Activated CD4-positive, alpha-beta T cell treated with anti-CD3 and anti-CD28 coated beads, Interleukin-2, amount 50 U/mL, for 16 hours (primary cell): ENCODE data around the gene NT5C2.
"Not testable (repeated sequence)": the region's sequence is repeated elsewhere in the genome, so short reads cannot be mapped to it uniquely, and the experiment has no call there.

Experiments used
- DNase-seq: peaks from one replicate; pipeline ENCODE4 v3.0.0-alpha.2; 2020

The NT5C2 gene

DNA sequence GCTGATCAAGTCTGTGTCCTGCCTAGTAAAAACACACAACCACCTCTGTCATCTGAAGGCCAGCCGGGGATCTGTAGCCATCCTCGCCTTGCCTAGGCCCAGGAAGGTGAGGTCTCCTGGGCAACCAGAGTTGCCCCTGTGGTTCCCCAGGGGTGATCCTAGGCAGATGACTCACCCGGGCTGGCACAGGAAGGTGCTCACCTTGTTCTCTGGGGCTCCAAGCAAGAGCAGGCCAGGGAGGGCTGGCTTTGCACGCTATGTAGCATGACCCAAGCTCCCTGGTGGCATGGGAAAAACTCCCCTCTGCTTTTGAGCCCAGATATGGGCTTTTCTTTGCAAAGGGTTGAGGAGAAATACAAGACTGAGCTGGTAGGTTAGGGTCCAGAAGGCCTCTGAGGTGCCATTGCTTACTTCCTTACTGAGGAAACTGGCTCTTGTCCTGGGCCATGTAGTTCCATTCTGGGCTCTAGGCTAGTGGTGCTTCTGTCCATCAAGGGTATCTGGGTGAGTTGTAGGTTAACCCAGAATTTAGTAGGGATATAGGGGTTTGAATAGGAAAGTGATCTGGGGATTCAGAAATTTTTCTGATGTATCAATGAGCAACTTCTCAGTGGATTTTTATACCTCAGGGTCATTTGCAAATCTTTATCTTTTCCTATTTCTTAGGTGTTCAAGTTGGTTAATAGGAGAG is 112.0 kb downstream of the NT5C2 start:
- no peak for DNase-seq

GRCh38 chr10:103079946-103080345 is 113.1 kb downstream of the NT5C2 start:
- DNase-seq = no peak

GRCh38 chr10:103079100-103079499 is 114.0 kb downstream of the NT5C2 start:
- no peak for DNase-seq

GRCh38 chr10:103078676-103079075 is 114.4 kb downstream of the NT5C2 start:
- DNase-seq = no peak

DNA sequence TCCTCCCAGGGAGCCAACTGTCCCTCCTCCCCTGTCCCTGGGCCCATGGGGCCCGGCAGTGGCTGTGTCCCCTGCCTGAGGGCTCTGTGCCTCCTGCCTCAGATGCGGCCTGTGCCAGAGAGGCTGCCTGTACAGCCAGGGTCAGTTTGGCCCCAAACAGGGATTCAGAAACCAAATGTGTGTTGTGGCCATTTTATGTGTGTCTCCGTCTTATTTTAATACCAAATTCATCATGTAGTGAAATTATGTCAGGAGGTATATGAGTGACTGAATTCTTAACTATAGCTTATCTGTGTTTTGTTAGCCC is 114.8 kb downstream of the NT5C2 start:
- no peak for DNase-seq

- DNase-seq = no peak
Measured at GRCh38 chr10:103077491-103078308, 115.4 kb downstream of the NT5C2 start.

GRCh38 chr10:103077020-103077419 is 116.1 kb downstream of the NT5C2 start:
- no peak for DNase-seq

DNA sequence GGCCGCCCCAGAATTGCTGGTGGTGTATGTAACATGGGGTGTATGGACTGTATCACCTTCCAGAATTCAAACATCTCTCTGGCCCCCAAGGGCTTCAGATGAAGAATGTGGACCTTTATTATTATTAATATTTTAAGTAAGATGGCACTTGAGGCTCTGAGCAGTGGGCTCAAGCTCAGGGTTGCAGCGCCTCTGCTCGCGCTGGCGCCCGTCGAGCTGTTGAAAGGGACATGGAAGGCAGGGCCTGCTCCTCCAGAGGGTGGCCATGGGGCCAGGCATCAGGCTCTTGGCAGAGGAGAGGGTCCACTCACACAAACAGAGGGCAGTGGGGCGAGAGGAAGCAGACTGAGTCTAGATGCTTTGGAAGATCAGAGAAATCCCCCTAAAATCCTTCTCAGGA is 120.2 kb downstream of the NT5C2 start:
- no peak for DNase-seq

DNA sequence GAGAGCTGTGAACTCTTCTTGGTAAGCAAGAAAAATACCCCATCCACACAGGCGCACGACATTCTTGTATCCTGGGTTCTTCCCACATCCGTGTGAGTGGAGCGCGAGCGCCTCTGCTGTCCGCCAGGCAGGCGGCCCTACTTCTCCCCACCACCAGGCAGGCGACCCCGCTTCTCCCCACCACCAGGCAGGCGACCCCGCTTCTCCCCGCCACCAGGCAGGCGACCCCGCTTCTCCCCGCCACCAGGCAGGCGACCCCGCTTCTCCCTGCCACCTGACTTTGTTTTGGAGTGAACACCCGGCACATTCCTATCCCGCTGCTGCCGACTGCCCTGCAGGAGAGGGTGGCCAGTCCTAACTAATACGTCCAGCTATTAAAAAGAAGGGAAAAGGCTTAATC is 120.8 kb downstream of the NT5C2 start:
- DNase-seq = no peak

GRCh38 chr10:103069453-103070331 is 123.4 kb downstream of the NT5C2 start:
- DNase-seq = peak; percentile 62

DNA sequence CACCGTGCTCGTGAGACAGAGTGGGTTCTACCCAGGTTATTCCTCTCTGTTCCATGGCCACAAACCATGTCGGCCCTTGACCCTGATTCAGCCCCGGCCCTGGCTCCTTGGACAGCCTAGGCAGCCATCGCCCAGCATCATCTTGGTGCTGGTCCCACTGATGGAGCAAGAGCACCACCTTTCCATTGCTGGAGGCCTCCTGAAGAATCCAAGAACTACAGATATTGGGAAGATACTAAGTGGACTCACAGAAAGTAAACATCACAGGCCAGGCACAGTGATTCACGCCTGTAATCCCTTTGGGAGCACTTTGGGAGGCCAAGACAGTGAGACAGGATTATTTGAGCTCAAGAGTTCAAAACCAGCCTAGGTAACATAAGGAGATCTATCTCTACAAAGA is 125.1 kb downstream of the NT5C2 start:
- no peak for DNase-seq

DNA sequence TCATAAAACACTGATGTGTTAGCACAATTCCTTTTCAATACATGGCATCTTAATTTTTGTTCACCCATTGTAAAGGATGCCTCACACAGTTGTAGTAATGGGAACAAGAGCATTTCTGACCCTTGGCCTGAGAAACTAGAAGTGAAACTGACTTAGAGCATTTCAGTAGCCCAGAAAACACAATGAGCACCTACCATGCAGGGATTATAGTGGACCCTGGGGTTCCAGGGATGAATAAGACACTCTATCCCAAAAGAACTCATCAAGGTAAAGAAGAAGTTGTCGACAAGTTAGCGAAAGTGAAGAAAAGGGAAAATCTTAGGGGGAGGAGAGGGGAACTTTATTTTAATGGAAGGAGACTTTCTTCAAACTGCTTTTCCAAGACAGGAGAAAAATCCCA is 125.6 kb downstream of the NT5C2 start:
- no peak for DNase-seq

- not testable (repeated sequence) for DNase-seq
Measured at GRCh38 chr10:103067099-103067477, 126.0 kb downstream of the NT5C2 start.

DNA sequence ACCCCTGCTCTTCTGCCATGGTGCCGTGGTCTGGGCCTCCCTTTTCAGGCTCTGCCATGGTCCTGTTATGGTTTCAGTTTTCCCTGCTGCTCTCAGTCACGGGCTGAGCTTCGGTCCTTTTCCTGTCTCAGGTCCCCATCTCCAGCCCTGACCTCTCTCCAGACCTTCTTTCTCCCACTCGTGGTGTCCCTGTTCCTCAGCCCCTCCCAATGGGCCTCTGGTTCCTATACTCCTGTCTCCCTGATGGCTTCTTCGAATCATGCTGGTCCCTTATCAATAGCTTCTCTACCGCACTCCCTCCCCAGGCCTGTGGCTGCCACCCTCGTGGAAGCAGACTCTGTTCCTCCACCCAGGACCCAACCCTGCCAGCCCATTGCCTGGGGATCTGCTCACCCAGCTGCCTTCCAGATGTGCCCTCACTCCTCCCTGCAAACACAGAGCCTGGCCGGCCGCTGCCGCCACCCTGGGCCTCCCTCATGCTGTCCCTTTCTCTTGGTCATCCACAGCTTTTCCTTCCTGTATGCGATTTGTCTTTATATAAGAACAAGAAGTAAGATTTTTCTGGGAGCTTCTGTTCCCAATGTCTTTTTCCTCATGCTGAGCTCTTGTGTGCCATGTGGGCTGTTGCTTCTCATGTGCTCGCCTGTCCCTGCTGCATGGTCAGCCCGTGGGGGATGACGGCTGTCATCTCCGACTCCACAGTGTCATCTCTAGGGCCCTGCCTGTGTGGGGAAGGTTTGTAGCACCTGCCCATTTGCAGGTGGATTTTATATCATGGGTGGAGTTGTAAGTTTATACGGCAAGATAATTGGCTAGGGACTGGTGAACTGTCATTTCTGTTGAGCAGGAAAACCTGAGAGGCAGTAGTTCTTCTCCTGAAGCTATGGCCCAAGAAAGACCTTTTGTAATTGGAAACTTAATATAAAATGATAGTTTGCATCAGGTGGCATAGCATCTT is 126.7 kb downstream of the NT5C2 start:
- DNase-seq = no peak

- DNase-seq = no peak
Measured at GRCh38 chr10:103064956-103065355, 128.1 kb downstream of the NT5C2 start.

DNA sequence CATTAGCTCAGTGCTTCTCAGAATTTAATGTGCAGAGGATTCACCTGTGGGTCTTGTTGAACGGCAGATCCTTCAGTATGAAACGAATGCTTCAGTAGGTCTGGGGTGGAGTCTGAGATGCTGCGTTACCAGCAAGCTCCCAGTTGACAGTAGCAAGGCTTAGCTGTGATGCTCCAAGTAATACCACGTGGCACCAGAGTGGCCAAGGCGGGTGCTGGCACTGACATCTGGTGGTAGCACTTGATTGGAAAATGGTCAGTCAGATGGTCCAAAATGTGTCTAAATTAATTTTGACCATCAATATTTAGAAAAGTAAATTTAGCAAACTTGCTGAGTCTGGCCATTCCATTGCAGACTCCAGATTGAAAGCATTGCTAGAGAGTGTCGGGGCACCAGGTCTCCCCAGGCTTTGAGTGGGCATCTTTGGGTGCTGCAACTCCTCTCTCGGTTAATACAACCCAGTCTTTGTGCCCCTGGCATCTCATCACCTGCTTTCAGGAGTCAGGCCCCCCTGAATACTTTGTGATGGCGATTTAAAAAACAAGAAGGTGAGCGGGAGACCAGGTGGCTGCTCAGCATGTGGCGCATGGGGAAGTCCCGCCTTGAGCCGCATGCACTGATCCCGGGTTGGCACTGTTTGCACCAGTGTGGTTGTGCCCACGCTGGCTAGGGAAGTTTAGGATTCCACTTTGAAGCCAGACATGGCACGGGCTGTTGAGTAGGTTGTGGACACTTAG is 130.1 kb downstream of the NT5C2 start:
- DNase-seq = no peak

- no peak for DNase-seq
Measured at GRCh38 chr10:103060575-103060974, 132.5 kb downstream of the NT5C2 start.

DNA sequence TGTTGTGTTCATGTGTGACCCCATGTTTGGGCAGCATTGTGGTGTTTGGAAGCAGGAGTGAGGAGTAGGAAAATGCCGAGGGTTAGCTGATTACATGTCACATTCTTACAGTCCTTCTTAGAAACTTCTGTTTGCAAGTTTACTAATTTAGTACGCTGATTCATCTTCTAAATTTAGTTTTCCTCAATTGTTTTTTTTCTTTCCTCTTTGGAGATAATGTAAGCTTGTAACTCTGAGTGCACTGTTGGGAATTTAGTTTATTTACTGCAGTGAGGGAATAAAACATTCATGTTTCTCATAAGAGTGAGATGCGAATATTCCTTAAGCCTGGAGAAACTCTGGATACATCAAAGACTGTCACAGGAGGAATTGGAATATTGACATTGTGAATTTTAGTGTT is 135.0 kb downstream of the NT5C2 start:
- DNase-seq = no peak

- DNase-seq = no peak
Measured at GRCh38 chr10:103055105-103055504, 138.0 kb downstream of the NT5C2 start.

- DNase-seq = no peak
Measured at GRCh38 chr10:103054621-103055020, 138.5 kb downstream of the NT5C2 start.

DNA sequence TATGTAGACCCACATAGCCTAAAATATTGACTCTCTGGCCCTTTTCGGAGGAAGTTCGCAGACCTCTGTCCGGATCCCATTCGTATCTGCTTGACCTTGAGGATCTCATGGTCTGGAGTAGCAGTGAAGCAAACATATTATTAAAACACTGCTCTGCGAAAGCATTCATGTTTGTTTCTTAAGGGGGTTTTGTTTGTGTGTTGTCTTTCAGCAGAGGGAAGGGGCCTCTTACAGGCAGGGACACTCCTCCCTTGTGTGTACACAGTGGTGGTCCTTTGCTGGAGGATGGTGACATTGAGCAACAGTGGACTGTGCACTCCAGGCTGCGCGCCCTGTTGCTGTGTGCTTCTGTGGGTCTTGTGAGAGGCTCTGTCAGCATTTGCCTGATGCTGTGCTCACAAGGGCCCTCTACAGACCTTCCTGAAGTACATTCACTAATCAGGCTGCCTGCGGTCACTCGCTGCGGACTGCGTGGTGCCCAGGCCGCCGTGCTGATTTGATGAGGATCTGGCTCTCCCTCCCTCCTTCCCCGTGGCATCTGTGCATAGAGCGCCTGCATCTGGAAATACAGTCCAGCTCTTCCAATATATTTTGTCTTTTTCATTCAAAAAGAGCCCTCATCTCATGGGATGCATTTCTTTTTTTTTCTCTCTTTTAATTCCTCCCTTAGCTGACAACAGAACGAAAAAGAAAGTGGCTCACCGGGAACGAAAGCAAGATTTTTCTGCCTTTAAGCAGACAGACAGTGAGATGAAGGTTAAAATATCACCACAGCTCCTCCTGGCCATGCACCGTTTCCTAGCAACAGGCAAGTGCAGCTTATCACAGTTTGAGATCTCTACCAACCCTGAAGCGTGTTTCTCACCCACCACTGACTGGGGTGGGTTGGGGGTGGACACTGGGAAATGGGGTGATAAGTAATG is 139.2 kb downstream of the NT5C2 start:
- peak; percentile 75 for DNase-seq
